Progenitor cell of endocrine pancreas (in vitro differentiated cells): Measurements from ENCODE around the gene ARL8B. TPM values are rescaled to one million over a fixed set of nuclear protein-coding genes. Genes with fewer than 3 reads are reported as not detected.
A peak's percentile ranks its signal among the peaks of the same experiment; 100 is the strongest.

Experiments used
- DNase-seq: peaks from one replicate; pipeline ENCODE4 v3.0.0; 2021; ENCODE audit warnings: low spot score; ENCODE audit not compliant: unreplicated experiment
- H3K27ac Mint-ChIP-seq: 2 replicates; pipeline ENCODE4 v1.8.0; 2021; ENCODE audit warnings: mild to moderate bottlenecking, moderate library complexity, mixed read lengths
- H3K27me3 Mint-ChIP-seq: 2 replicates; pipeline ENCODE4 v1.8.0; 2021; ENCODE audit warnings: mixed read lengths
- H3K36me3 Mint-ChIP-seq: 2 replicates; pipeline ENCODE4 v1.8.0; 2022; ENCODE audit warnings: mixed read lengths; ENCODE audit not compliant: insufficient read depth
- H3K4me1 Mint-ChIP-seq: 2 replicates; pipeline ENCODE4 v1.8.0; 2021; ENCODE audit warnings: low read depth, mixed read lengths
- H3K4me3 Mint-ChIP-seq: 2 replicates; pipeline ENCODE4 v1.8.0; 2021; ENCODE audit warnings: low read depth, mild to moderate bottlenecking, moderate library complexity, mixed read lengths
- H3K9me3 Mint-ChIP-seq: 2 replicates; pipeline ENCODE4 v1.8.0; 2021; ENCODE audit warnings: low read depth, mixed read lengths
- CTCF ChIP-seq: fragments of 200-600 bp; sonication (generic); IDR thresholded peaks from one replicate; pipeline ENCODE4 v1.5.0; 2021; ENCODE audit warnings: antibody characterized with exemption, mild to moderate bottlenecking; ENCODE audit not compliant: unreplicated experiment
- total RNA-seq: library from RNA; stranded (reverse); gene quantifications from 2 replicates; pipeline ENCODE4 v1.2.1, GENCODE V29; 2021

Gene ARL8B
- total RNA-seq, 1 donor from 2014 or later: 37.7 TPM

DNA sequence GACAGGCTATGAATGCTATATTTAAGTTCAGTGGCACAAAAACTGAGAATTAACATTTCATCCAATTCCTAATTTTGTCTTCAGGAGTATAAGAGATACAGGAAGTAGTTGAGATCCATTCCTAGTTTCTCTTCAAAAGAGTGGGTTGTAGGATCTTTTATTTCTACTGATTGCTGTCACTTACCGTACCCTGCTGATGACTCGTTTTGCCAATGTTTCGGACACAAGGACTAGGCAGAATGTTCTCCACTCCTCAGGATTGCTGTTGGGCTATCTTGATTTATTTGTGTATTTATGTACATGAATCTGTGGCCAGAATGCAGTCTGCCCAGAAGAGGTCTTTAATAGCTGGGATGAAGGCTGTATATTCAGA is 11.9 kb downstream of the ARL8B start:
- Mint-ChIP-seq H3K4me1 (peaks cover 13% of the 10 kb centered on the region), H3K4me3 (no peak overlapping the region), H3K27ac (peak overlapping the region; percentile 4), H3K9me3 (no peaks in the 10 kb centered on the region), H3K36me3 (no peaks in the 10 kb centered on the region), H3K27me3 (no peaks in the 10 kb centered on the region)
- DNase-seq: no peak
- no peak for TF ChIP-seq CTCF

DNA sequence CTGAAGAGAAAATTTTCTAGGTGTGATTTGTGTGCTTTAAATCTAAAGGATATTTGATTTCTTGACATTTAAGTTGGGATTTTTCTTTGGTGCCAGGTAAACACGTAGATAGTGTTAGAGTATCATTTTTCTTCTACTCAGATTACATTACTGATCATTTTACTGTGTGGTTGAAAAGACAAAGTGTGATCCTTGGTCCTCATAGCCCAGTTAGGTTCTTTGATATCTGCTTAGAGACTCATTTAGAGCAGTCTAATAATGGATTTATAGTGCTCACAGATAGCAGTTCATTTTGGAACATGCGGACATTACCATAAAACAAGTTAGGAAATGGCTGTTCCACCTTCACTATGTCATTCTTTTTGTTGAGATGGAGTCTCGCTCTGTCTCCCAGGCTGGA is 12.4 kb downstream of the ARL8B start:
- no peak for DNase-seq
- H3K36me3 Mint-ChIP-seq: no peaks in the 10 kb centered on the region
- H3K4me1 Mint-ChIP-seq: peaks cover 13% of the 10 kb centered on the region
- no peaks in the 10 kb centered on the region for H3K9me3 Mint-ChIP-seq
- no peaks in the 10 kb centered on the region for H3K27me3 Mint-ChIP-seq
- no peak for TF ChIP-seq CTCF
- H3K27ac Mint-ChIP-seq: peak overlapping the region; percentile 4
- H3K4me3 Mint-ChIP-seq: no peak overlapping the region

- Mint-ChIP-seq H3K27me3 (no peaks in the 10 kb centered on the region), H3K27ac (peak overlapping the region; percentile 22), H3K4me1 (peaks cover 13% of the 10 kb centered on the region), H3K9me3 (peaks cover 4% of the 10 kb centered on the region), H3K4me3 (no peak overlapping the region), H3K36me3 (peaks cover 6% of the 10 kb centered on the region)
- DNase-seq: no peak
- TF ChIP-seq CTCF: peak; percentile 29
Observed at GRCh38 chr3:5136211-5136918, 14.3 kb downstream of the ARL8B start.

DNA sequence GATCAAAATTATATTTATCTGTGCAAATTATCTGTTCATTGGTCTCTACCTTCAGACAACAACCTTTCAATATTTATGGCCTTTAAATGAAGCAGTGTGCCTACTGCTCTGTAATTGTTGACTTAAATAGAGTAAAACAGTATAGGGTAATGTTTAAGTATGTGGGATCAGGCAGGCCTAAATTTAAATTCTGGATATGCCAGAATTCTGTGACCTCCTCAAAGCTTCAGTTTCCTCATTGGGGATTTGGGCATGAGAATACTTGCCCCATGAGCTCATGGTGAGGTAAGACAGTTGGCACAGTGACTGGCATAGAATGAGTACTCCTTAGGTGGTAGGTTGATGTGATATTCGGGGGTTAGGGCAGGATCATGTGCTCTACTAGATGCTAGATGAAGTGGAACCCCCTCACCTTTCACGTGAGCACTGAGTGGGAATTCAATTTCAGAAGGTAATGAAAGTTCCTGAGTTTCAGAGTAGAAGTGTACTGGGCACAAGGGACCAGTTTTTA is 14.9 kb downstream of the ARL8B start:
- no peaks in the 10 kb centered on the region for H3K27me3 Mint-ChIP-seq
- no peak for TF ChIP-seq CTCF
- DNase-seq: no peak
- peaks cover 9% of the 10 kb centered on the region for H3K36me3 Mint-ChIP-seq
- H3K9me3 Mint-ChIP-seq: peaks cover 4% of the 10 kb centered on the region
- peak overlapping the region; percentile 22 for H3K27ac Mint-ChIP-seq
- no peak overlapping the region for H3K4me3 Mint-ChIP-seq
- peaks cover 13% of the 10 kb centered on the region for H3K4me1 Mint-ChIP-seq

GRCh38 chr3:5138214-5138981 is 16.3 kb downstream of the ARL8B start:
- H3K4me3 Mint-ChIP-seq: no peak overlapping the region
- H3K9me3 Mint-ChIP-seq: peaks cover 12% of the 10 kb centered on the region
- DNase-seq: no peak
- peaks cover 11% of the 10 kb centered on the region for H3K4me1 Mint-ChIP-seq
- H3K27me3 Mint-ChIP-seq: no peaks in the 10 kb centered on the region
- TF ChIP-seq CTCF: no peak
- H3K27ac Mint-ChIP-seq: no peak overlapping the region
- peaks cover 20% of the 10 kb centered on the region for H3K36me3 Mint-ChIP-seq
